ENCODE results near the gene SAMD3.
"Not testable (repeated sequence)": the region's sequence is repeated elsewhere in the genome, so short reads cannot be mapped to it uniquely, and the experiment has no call there.

SAMD3 gene

DNA sequence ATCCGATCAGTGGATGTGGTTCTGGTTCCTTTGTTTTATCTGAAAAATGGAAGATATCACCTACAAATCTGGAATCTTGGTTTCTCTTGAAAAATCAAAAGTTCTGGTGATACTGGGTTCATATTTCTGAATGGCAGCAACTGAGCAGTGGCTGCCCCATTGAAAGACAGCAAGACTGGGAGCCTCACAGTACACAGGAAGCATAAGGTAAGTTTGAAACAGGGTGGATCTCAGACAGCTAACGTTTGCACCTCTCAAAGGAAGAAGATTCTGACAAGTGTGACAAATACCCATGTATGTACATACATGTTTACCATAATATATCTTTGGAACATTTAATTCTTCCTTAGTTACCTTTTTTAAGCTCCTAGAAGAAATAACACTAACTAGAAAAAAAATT, at the start of gene SAMD3:
Gene SAMD3, minus strand, starts transcription at position 177 of the 400 bp plus-strand sequence. CDS start 7,678 bp downstream, outside the sequence.
- DNase-seq (ENCODE audit: low read depth in 2 of 2), result no peak

GRCh38 chr6:130269969-130270635, 47.4 kb upstream of the SAMD3 start:
- no peak for DNase-seq (ENCODE audit: low read depth in 2 of 2)

DNA sequence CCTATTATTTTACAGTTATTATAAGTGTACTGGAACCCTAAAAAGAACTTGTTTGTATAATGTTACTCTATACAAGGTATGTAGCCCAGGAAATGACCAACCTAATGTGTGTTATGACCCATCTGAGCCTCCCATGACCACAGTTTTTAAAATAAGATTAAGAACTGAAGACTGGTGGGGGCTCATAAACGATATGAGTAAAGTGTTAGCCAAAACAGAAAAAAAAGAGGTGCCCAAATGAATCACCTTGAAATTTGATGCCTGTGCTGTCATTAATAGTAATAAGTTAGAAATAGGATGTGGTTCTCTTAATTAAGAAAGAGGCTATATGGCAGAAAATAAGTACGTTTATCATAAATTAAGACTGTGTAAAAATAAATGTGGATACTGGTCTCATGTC, 42.8 kb upstream of the SAMD3 start:
- not testable (repeated sequence) for DNase-seq (ENCODE audit: low read depth in 2 of 2)

DNA sequence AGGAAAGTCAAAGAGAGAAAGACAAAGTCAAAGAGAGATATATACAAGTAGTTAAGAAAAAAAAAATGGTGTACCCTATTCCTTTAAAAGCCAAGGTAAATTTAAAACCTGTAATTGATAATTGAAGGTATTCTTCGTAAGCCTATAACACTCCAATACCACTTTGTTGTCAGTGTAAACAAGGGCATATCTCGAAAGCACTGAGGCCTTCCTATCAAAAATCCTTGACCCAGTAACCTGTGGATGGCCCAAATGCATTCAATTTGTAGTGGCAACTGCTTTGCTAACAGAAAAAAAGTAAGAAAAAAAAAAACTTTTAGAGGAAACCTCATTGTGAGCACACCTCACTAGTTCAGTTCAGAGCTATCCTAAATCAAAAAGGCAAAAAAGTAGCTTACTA, 39.3 kb upstream of the SAMD3 start:
- no peak for DNase-seq (ENCODE audit: low read depth in 2 of 2)

DNA sequence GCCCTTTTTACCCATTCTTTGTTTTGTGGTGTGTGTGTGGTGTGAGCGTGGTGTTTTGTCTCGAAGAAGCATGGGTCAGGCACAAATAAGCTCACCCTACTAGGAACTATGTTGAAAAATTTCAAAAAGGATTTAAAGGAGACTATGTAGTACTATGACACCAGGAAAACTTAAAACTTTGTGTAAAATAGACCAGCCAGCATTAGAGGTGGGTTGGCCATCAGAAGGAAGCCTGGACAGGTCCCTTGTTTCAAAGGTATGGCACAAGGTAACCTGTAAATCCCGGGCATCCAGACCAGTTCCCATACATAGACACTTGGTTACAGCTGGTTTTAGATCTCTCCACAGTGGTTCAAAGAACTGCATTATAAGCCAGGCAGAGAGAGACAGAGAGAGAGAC, 38.8 kb upstream of the SAMD3 start:
- not testable (repeated sequence) for DNase-seq (ENCODE audit: low read depth in 2 of 2)

DNA sequence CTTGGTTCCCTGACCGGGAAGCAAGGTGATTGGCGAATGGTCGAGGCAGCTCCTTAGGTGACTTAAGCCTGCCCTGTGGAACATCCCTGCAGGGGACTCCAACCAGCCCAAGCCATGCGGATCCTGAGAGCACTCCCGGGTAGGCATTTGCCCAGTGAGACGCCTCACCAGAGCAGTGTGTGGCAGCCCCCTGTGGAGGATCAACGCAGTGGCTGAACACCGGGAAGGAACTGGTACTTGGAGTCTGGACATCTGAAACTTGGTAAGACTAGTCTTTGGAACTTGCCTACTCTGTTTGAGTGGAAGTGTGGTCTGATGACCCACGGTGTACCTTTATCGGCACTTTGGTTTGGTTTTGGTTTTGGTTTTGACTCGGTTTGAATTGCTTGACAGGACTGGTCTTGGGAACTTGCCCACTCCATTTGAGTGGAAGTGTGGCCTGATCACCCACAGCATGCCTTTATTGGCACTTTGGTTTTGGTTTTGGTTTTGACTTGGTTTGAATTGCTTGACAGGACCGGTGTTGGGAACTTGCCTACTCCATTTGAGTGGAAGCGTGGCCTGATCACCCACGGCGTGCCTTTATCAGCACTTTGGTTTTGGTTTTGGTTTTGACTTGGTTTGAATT, 38.0 kb upstream of the SAMD3 start:
- DNase-seq (ENCODE audit: low read depth in 2 of 2), result not testable (repeated sequence)

GRCh38 chr6:130260050-130260462, 37.3 kb upstream of the SAMD3 start:
- DNase-seq (ENCODE audit: low read depth in 2 of 2), result not testable (repeated sequence)

GRCh38 chr6:130259557-130259956, 36.8 kb upstream of the SAMD3 start:
- no peak for DNase-seq (ENCODE audit: low read depth in 2 of 2)

DNA sequence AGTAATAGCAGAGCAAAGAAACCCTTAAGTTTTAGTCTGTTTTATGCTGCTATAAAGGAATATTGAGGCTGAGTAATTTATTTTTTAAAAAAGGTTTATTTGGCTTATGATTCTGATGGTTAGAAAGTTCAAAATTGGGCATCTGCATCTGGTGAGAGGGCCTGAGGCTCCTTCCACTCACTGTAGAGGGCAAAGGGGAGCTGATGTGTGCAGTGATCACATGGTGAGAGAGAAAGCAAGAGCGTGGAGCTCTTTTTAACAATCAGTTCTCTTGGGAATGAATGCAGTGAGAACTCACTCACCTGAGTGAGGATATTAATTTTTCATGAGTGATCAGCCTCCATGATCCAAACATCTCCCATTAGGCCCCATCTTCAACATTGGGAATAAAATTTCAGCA, 36.4 kb upstream of the SAMD3 start:
- no peak for DNase-seq (ENCODE audit: low read depth in 2 of 2)

DNA sequence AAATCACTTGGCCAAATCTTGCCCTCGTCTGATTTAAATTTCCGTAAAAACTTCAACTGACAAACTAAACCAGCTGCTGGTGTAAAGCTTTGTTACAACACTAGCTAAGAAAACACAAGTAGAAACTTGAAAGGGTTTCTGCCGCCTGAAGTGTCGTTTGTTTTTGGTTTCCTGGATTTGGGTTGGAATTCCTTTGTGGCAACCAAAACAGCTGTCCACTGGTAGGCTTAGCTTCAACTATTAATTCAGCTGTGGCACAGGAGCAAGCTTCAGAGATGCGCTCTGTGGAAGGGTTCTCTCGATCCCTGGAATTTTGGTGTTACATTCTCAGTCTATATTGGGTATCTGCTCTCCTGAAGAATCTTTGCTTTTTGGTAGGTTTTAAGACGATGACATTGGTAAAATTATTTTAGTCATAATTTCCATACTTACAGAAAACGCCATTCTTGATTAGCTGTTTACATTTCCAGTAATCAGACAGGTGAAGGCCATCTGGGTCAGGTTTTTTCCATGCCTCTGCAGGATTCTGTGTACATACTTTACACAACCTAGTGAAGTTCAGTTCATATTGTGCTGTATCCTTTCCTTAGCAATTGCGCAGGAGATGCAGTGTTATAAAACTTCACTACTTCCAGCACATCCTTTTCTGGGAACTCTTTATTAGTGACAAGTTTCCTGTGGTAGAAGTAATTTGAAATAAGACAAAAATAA, 29.9 kb upstream of the SAMD3 start:
- no peak for DNase-seq (ENCODE audit: low read depth in 2 of 2)

- DNase-seq (ENCODE audit: low read depth in 2 of 2), result no peak
Measured at GRCh38 chr6:130245267-130245666, 22.5 kb upstream of the SAMD3 start.

GRCh38 chr6:130244728-130245127, 22.0 kb upstream of the SAMD3 start:
- DNase-seq (ENCODE audit: low read depth in 2 of 2), result no peak

DNA sequence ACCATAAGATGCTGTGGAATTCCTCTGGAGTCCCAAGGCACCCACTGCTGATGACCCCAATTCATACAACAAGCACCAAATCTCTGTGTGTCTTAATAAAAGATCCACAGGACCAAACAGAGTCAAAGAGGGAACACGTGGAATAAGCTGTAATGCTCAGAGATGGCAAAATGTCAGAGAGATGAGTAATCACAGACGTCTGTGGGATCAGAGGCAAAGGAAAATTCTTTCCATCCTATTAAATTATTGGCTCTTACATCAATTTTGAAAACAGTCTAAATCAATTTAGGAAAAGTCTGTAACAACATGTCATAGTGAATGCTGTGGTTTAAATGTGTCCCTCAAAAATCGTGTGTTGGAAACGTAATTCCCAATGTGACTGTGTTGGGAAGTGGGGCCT, 17.5 kb upstream of the SAMD3 start:
- peak; percentile 75 to 77 for DNase-seq (ENCODE audit: low read depth in 2 of 2)

- DNase-seq (ENCODE audit: low read depth in 2 of 2), result no peak
Measured at GRCh38 chr6:130239755-130240154, 17.0 kb upstream of the SAMD3 start.

GRCh38 chr6:130233330-130233729, 10.6 kb upstream of the SAMD3 start:
- peak; percentile 18 to 24 for DNase-seq (ENCODE audit: low read depth in 2 of 2)

- DNase-seq (ENCODE audit: low read depth in 2 of 2), result not testable (repeated sequence)
Measured at GRCh38 chr6:130230531-130230930, 7.8 kb upstream of the SAMD3 start.

GRCh38 chr6:130229645-130230044, 6.9 kb upstream of the SAMD3 start:
- no peak for DNase-seq (ENCODE audit: low read depth in 2 of 2)

DNA sequence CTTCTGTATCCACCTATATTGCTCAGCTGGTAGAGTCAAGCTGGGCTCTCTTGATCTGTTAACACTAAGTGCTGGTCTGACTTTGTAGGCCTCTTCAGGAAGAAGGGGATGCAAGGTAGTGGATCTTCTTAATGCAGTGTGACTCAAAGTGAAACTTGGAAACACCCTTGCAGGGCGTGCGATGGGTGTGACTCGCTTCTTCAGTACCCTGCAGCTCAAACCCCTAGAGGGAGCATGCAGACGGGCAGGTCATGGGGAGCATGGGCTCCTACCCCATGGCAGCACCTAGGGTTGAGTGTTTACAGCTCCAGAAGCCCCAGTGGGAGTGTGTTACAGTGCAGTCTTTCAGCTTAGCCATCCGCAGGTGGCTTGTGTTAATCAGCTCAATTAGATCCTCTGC, 757 bp upstream of the SAMD3 start:
- no peak for DNase-seq (ENCODE audit: low read depth in 2 of 2)

DNA sequence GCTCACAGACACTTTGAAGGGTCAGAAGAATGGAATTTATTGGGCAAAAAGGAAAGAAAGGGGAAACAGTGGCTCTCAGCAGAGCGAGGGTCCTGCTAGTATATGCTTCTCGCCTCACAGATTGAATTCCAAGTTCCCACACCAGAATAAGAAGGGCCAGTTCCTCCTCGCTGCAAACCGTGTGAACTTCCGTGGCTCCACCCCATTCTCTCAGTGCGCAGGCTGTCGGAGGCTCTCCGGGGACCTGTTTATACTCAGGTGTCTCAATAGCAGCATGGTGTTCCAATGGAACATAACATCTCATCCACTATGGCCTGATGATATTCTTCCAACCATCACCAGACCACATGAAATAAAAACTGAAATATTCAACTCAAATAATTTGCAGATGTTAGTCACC, 4.6 kb downstream of the SAMD3 start:
- no peak for DNase-seq (ENCODE audit: low read depth in 2 of 2)

DNA sequence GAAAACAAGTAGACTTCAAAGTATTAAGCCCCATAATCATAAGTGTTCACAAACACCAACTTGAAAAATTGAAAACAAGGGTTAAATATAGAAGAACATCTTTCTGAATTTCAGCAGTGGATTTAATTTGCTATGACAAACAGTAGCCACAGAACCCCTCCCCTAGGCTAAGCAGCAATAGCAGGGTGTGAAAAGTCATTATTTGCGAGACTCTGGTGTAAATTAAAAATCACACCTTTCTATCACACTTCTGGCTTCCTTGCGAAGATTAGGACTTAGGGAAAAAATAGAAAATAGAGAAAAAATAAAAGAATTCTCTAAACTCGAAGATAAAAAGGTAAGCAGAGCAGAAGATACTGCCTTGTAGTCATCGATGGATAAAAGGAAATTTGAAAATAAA, 6.1 kb downstream of the SAMD3 start:
- DNase-seq (ENCODE audit: low read depth in 2 of 2), result no peak

DNA sequence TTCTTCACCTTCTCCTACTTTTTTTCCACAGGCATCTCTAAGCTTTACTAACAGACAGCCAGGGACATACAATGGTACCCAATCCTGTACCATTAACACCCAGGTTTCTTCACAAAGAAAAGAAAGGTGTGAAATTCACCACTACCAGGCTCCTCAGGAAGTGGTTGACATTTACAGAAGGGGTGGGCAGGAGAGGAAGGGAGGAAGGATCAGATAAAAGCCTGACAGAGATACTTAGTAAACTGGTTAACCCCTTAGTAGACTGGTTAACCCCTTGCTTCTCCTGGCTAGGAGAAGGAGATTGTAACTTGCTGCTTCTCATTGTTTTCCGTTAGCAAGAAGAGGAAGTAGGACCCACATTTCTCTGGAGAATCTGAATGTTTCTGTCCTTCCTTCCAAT, 7.2 kb downstream of the SAMD3 start:
- DNase-seq (ENCODE audit: low read depth in 2 of 2), result no peak

DNA sequence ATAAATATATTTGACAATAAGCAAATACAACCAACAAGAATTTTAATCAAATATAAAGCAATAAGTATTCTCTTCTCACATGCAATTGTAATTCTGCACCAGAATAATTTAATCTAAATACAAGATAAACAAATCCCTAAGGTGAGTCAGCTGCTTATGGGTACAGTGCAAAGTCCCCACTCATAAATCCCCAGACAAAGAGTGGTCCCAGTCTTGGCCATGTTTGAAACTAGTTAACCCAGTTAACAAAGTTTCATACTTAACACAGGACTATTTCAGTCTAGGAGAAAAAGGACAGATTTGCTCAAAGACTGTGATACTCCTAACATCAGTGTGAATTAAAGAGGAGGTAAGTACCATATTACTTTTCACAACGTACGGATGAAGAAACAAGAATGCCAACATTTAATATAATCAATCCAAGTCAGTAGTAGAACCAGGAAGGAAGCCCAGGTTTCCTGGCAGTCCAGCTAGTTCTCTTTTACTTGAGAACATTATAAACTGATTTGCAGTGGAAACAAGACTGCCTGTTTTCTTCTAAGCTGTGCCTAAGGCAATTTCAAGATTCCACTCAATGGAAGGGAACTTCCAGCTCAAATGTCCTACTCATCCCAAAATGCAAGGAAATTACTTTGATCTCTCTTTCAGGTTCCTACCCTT, 10.4 kb downstream of the SAMD3 start:
- DNase-seq (ENCODE audit: low read depth in 2 of 2), result no peak
